HG03135 (cell line): Measurements from ENCODE around the gene DNAJB13.
"Not testable (repeated sequence)": the region's sequence is repeated elsewhere in the genome, so short reads cannot be mapped to it uniquely, and the experiment has no call there.

Experiments
- ATAC-seq: cut with Tn5 transposase; IDR thresholded peaks from one replicate; pipeline ENCODE4 v1.9.1; 2021; ENCODE audit warnings: mild to moderate bottlenecking, moderate library complexity; ENCODE audit not compliant: unreplicated experiment

The DNAJB13 gene

DNA sequence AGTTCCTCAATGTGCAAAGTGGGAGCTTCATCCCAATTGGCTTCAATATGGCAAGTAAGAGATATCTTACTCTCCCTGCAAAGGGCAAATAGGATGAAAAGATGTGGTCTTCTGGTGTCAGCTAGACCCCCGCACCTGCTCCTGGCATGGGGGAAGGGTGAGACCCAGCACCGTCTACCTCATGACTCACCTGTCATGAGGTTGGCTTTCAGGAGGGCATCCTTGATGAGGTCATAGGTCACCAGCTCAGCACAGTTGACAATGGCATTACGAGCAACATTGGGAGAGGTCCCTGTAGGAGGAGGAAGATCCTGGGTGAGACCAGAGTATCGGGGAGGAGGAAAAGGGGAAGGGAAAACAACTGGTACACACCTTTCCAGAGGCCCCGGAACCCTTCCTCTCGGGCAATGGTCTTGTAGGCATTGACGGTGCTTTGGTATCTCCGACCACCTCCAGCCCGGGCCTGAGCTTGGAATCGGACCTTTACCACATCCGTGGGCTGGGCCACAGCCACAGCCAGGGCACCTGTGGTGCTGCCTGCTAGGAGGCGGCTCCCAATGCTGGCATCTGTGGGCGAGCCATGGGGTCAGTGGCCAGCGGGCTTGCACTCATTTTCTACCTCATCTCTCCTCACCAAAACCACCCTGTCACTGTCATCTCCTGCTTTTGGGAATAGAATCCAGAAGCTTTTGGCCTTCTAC lies 25.8 kb downstream of the DNAJB13 start:
- ATAC-seq: no peak

DNA sequence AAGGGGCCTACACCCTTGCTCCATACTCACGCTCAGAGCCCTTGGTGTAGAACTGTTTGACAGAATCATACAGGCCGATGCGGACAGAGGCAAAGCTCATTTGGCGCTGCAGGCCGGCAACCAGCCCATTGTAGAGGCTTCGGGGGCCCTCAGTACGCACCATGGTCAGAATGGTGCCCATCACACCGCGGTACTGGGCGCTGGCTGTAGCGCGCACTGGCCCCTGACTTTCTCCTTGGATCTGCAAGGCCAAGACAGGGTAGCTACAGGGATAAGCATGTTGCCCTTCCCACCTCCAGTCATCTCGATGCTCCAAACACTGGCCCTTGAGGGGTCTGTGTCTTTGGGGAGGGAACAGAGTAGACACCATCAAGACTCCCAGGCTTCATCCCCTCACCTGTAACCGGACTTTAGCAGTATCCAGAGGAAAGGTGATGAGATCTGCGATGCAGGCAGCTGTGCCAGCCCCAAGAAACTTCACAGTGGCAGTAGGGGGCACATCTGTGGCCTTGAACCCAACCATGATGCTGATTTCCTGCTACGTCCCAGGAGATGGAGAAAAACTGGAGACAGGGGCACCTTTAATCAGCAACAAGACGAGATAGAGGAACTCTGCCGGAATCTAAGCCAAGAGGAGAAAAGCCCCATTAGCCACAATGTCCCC lies 27.2 kb downstream of the DNAJB13 start:
- ATAC-seq: no peak

DNA sequence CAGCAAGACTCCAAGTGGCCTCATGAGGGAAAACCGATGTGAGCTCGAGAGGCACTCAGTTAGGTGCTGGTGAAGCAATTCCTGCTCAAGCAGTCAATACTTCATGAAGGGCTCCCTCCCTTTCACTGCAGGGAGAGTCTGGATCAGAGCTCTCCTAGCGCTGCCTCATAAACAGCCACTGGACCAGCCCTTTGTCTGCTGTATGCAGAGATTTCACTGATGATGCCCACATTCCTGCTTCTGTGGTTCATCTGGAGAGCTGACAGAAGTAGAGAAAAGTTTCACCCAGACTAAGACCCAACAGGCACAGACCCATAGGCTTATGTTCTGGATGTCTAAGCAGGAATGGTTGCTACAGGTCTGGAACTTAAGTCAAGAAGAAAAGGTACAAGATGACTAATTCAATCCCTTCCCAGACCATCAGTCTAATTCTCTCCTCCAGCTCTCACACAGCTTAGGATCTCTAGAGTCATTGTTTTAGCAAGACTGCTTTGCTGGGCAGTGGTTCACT lies 27.8 kb downstream of the DNAJB13 start:
- no peak for ATAC-seq

DNA sequence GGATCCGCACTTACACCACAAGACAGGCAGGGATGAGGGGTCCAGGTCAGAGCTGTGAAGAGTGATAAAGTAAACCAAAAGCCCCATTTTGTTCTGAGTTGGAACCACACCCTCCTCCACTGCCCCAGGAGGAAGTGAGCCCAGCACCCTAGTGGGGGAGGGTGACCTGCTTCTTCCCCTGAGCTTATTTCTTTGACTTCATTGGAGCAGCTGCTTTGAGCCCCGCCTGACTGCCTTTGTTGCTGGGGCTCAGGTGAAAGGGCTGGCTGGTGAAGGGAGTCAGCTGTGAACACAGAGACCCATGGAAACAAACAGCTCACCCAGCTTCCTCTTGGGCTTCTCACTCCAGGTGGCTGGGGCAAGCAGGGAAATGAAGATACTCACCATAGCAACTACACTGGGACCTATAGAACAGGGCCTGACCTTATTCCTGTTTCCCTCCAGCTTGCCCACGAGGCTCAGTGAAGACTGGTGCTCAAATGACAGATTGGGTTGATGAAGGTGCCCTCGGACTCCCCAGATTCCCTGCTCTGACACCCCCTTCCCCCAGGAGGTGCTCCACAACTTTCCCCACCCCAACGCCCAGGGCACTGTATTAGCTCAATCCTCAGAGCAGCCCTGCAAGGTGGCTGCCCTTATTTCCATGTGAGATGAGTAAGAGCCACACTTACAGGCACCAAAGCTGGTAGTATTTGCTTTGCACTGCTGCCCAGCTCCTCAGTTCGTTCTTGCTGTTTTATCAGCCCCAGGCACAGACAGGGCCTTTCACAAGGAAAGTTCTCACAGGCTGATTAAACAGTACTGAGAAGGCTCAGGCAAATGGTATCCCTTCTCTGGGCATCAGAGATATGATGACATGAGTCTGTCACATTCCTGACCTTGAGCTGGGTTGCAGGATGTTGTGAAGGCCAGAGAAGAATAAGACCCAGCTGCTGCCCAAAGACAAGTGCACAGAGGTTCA lies 29.5 kb downstream of the DNAJB13 start:
- ATAC-seq: peak; percentile 43

DNA sequence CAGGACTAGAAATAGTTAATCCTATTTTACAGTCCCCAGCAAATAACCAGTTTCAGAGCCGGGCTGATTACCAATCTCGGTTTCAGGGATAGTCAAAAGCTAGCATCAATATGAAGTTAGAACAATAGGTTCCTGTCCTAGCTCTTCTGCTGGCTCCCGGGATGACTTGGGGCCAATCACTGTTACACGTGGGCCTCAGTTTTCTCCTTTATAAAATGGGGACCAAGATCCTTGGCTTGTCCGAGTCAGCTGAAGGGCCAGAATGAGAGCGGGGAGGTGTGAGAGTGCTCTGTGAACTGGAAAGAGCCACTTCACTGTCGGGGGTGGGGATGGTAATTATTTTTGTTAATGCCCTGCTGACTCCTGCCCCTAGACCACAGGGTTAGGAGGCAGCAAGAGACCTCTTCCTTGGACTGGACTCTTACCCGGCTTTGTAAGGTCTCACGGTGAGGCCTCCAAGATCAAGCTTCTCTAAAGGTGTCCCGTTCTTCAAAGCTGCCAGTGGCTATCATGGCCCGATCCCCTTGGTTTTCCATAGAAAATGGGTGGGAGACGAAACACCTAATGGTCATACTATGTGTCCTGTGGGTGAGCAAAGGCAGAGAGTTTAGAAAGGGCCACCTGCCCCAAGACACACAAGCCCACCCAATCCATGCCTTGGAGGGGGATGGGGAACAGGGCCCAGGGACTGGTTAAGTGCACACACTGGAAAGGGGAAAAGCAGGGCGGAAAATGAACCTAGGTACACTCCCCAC lies 30.4 kb downstream of the DNAJB13 start:
- ATAC-seq: no peak

DNA sequence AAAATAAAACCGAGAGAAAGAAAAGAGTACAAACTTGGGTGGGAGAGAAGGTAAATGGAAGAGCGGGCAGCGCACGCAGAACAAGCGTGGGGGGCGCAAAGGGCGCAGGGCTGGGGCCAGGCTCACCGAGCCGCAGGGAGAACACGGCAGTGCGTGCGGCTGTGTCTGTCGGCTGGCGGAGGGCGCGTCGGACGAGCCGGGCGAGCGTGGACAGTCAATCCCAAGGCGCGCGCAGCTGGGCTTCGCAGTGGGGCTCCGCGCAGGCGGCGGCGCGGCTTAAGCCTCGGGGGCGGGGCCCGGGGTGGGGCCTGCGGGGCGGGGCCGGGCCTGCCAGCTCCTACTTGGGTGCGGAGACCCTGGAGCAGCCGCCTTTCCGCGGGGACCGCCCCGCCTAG lies 31.8 kb downstream of the DNAJB13 start, which contains the start of gene UCP2:
UCP2 (minus strand) TSS at position 249 of the 395 bp plus-strand sequence. CDS start 4,465 bp downstream, outside the sequence.
- ATAC-seq: peak; percentile 41

DNA sequence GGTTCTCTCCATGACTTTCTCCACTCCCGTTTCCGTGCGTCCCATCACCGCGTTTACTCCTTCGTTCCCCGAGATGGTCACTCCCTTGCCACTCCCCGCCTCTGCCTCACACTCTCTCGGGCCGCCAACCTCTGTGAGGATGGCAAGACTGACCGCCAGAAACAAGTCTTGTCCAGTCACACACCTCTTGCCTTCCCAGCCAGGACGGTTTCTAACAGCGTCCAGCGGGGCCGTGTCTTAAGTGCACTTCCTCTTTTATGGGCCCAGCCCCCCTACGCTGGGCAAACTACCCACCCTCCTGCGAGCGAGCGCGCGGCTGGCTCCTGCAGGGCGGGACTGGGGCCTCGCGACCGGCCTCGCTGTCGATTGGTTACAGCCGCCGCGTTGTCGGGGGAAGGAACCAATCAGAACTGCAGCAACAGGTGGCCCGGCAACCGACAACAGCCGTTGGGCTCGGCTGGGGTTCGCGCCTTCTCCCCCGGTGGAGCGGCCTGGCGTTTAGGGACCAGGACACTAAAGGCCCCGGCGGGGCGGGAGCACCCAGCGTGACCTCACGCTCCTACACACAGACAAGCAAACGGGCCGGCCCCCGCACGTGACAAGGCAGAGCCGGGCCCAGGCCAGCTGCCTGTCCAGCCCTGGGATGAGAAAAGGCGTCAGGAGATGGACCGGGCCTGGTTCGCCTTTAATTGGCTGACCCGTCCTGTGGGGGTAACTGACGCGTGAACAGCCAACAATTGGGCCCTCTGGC lies 32.3 kb downstream of the DNAJB13 start:
- ATAC-seq: peak; percentile 58

DNA sequence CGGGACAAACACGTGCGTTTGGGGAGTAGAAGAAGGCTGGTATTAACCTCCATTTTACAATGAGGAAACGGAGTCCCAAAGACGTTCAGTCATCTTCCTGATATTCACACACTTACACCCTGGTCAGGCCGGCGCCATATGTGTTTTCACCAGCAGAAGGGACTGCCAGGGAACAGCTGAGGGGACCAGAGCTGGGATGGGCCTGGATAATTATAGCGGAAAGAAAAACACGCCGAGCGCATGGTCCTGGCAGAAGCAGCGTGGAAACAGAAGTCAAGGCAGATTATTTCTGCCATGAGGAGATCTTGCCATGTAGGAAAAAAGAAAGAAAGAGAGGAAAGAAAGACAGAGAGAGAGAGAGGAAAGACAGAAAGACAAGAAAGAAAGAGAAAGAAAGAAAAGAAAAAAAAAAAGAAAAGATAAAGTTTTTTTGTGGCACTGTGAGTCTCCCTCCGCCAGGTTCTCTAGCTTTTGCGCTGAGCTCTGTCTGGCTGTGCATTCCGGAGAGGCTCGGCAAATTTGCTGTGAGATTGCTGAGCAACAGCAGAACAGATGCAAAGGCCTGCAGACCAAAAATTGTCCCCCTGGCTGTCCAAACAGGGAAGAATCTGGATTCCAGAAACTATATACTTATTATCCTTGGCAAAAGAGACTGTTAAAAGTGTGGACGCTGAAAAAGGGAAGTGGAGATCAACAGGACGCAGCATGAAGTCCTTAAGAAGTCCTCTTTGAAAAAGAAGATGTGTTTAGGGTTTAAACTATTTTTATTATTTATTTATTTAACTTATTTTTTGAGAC lies 33.1 kb downstream of the DNAJB13 start:
- ATAC-seq: no peak

DNA sequence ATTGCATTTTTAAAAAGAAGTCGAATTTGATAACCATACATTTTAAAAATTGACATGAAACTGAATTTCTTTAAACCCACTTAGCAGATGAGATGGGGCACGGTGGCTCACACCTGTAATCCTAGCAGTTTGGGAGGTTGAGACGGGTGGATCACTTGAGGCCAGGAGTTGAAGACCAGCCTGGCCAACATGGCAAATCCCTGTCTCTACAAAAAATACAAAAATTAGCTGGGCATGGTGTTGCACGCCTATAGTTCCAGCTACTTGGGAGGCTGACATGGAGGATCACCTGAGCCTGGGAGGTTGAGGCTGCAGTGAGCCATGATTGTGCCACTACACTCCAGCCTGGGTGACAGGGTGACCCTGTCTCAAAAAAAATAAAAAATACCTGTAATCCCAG lies 34.8 kb downstream of the DNAJB13 start:
- ATAC-seq: not testable (repeated sequence)

DNA sequence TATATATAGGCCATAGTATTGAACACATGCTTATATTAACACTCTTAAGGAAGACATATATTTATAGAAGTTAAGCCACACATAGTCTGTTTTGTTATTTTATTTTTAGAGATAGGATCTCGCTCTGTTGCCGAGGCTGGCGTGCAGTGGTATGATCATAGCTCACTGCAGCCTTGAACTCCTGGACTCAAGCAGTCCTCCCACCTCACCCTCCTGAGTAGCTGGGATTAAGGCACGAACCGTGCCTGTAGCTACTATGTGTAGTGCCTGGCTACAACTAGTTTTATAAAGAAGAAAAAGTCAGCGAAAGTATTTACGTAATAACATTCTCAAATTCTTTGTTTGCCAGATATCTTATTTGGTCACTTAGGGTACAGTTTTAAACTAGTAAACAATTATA lies 37.4 kb downstream of the DNAJB13 start:
- no peak for ATAC-seq

DNA sequence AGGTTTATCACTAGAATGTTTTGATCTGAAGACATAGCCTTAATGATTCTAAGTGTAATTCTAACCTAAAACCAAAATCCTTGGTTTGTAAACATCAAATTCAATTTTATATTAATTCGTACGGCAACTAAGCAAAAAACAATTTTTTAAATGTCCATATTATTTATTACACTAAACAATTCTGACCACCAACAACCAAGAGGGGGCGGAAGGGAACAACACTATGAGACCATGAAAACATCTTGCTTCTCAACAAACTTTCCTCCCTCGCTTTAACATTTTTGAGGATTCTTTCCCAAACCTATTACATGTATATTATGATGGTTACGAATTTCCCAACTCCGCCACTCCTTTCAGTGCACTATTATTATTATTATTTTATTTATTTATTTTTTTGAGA lies 38.3 kb downstream of the DNAJB13 start:
- no peak for ATAC-seq

DNA sequence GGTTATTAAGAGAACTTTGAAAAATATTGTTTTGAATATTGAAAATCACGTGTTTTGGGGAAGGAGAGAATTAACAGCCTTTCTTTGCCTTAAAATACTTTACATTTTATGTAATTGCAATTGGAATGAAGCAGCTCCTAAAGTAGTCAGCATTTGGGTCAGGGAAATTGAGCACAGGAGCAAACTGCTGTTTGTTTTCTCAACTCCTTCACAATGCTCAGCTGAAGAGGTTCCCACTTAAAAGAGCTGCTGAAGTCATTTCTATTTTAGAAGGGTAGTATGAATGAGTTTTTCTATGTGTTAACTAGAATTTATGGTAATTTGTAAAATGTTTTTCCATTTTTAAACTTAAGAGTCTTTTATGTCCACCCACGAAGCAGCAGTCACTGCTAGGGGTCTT lies 39.9 kb downstream of the DNAJB13 start:
- no peak for ATAC-seq

DNA sequence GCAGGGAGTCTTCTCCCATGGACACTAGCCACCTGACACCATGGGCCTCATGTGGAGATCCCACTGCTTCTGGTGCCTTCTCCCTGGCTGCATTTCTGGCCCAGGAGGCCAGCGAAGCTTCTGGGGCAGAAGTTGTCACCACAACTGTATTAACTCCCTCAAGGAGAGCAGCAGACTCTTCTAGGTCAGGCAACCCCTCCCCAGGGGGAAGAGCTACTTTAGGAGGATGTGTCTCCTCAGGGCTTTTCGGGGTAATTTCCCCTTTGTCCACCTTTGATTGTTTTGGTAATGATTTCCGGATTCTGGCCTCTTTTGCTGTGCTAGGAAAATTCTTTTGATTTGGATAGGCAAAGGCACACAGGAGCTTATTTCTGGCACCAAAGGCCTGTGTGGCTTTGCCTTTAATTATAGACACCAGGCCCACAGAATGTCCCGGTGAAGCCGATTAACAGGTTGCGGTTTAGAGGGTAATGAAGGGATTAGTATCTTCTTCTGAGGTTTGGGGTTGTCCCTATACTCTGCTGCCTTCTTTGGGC lies 40.7 kb downstream of the DNAJB13 start:
- ATAC-seq: no peak

DNA sequence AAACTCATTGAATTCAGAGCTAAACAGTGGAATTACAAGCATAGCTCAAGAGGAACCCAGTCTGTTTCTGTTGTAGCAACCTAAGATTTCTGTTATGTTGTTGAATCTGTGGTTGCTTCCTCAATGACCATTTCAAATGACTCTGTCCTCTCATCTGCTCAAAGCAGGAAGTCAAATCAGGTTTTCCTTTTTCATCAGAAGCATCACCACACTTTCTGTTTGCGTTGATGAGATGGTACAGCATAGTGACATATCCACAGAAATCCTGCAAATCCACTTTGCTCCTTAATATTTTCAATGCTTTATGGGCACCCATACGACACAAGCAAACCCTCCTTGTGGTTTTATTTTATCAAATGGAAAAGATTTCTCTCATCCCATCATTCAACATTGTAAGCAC lies 44.4 kb downstream of the DNAJB13 start:
- ATAC-seq: peak; percentile 57

DNA sequence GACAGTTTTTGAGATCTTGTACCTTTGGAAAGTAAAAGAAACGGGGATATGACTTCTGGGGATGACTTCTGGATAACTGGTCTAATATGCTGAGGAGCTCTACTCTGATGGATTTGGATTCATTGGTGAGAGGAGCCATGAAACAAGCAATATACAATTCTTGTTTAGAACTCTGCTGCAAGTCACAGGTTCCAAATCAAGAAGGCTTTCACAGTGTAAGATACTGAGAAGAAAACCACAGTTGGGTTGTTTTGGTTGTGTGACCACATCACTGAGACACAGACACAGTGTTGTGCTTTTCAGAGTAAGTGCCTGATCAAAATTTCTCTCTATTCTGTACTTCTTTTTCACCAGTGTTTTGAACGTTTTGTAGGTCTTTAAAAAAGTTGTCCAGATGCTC lies 44.9 kb downstream of the DNAJB13 start:
- no peak for ATAC-seq

DNA sequence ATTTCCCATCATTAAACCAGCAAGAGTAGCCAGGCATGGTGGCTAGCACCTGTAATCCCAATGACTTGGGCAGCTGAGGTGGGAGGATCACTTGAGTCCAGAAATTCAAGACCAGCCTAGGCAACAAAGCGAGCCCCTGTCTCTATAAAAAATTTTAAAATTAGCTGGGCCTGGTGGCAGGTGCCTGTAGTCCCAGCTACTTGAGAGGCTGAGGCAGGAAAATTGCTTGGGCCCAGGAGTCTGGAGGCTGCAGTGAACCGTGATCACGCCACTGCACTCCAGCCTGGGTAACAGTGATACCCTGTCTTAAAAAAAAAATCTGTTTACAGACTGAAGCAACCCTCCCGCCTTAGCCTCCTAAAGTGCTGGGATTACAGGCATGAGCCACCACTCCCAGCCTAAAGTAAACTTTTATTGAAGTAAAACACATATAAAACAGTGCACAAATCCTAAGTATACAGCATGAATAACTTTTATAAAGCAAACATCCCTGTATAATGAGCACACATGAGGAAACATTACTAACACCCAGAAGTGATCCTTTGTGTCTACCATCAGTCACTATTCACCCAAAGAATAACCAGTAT lies 45.4 kb downstream of the DNAJB13 start:
- no peak for ATAC-seq

DNA sequence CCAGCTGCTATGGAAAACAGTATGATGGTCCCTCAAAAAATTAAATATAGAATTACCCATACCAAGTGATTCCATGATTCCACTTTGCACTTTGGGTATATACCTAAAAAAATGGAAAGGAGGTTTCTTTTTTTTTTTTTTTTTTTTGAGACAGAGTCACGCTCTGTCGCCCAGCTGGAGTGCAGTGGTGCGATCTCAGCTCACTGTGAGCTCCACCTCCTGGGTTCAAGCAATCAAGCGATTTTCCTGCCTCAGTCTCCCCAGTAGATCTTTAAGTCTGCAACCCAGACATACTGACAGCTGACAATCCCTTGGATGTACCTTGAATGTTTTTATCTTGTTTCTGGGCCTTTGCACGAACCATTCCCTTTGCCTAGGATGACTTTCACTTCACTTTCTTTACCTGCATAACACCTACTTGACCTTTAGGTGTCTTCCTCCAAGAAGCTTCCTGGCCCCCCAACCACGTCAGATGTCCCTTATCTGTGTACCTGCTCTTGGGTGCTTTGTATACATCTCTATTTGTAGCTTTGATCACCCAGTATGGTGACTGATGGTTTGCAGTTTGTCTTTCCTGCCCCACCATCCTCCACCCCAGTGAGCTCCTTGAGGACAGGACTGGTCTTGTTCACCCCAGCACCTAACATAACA lies 46.4 kb downstream of the DNAJB13 start:
- ATAC-seq: no peak
